HepG2 (cell line): ENCODE results near the gene ANKRD40. TPM values are rescaled to one million over a fixed set of nuclear protein-coding genes. Genes with fewer than 3 reads are reported as not detected.

ENCODE experiments used
- AKNA ChIP-seq: sonication (generic); formaldehyde crosslinking; IDR thresholded peaks from 2 replicates; pipeline ENCODE4 v1.4.0; 2020; ENCODE audit warnings: missing genetic modification reagents, borderline replicate concordance
- ASH2L ChIP-seq: fragments of 300-600, 200-600 bp; sonication (generic); IDR thresholded peaks from 2 replicates; pipeline ENCODE4 v1.7.0; 2017; ENCODE audit warnings: low read depth, mild to moderate bottlenecking, moderate library complexity, mixed read lengths, low read length; ENCODE audit not compliant: insufficient read length
- FOXO1 ChIP-seq: sonication (generic); formaldehyde crosslinking; IDR thresholded peaks from 2 replicates; pipeline ENCODE4 v1.4.0; 2020; ENCODE audit warnings: missing genetic modification reagents
- HOXA5 ChIP-seq: sonication (generic); formaldehyde crosslinking; IDR thresholded peaks from 2 replicates; pipeline ENCODE4 v1.4.0; 2020; ENCODE audit warnings: missing genetic modification reagents
- HOXA7 ChIP-seq: sonication (generic); formaldehyde crosslinking; IDR thresholded peaks from 2 replicates; pipeline ENCODE4 v1.8.1; 2022; ENCODE audit warnings: mild to moderate bottlenecking, missing genetic modification reagents, moderate library complexity
- IRF2 ChIP-seq: IDR thresholded peaks from 2 replicates; pipeline ENCODE4 v1.6.1; 2018; ENCODE audit warnings: missing genetic modification reagents, missing compliant biosample characterization
- MEIS2 ChIP-seq: sonication (generic); formaldehyde crosslinking; IDR thresholded peaks from 2 replicates; pipeline ENCODE4 v1.9.0; 2021; ENCODE audit warnings: mild to moderate bottlenecking, missing genetic modification reagents
- PCBP2 ChIP-seq: fragments of 200-400 bp; formaldehyde crosslinking; optimal IDR thresholded peaks from 2 replicates; pipeline ENCODE3; 2018; ENCODE audit warnings: low read length, low read depth; ENCODE audit not compliant: poor library complexity, severe bottlenecking
- PRMT3 ChIP-seq: sonication (generic); formaldehyde crosslinking; IDR thresholded peaks from 2 replicates; pipeline ENCODE4 v1.8.1; 2022; ENCODE audit warnings: low read depth, mild to moderate bottlenecking, moderate library complexity, missing genetic modification reagents, borderline replicate concordance
- SP4 ChIP-seq: sonication (generic); formaldehyde crosslinking; IDR thresholded peaks from 2 replicates; pipeline ENCODE4 v1.8.1; 2023; ENCODE audit warnings: mild to moderate bottlenecking, missing genetic modification reagents
- ZBTB10 ChIP-seq: sonication (generic); formaldehyde crosslinking; IDR thresholded peaks from 2 replicates; pipeline ENCODE4 v1.4.0; 2020; ENCODE audit warnings: missing genetic modification reagents, borderline replicate concordance
- ZNF326 ChIP-seq: sonication (generic); formaldehyde crosslinking; IDR thresholded peaks from 2 replicates; pipeline ENCODE4 v1.4.0; 2020; ENCODE audit warnings: missing genetic modification reagents, borderline replicate concordance
- ZNF678 ChIP-seq: sonication (generic); formaldehyde crosslinking; IDR thresholded peaks from 2 replicates; pipeline ENCODE4 v1.4.0; 2020; ENCODE audit warnings: mild to moderate bottlenecking, missing genetic modification reagents
- ZSCAN29 ChIP-seq: sonication (generic); formaldehyde crosslinking; conservative IDR thresholded peaks from 2 replicates; pipeline ENCODE4 v1.4.0; 2020; ENCODE audit warnings: mild to moderate bottlenecking, missing genetic modification reagents
- polyA plus RNA-seq, 8 experiments: library from polyadenylated mRNA; depleted of rRNA in 3 of 8; stranded (reverse) in 7 of 8; unstranded in 1 of 8; fragments of >200 nt; fragmentation: Illumina TruSeq in 4 of 8; extraction: Trizol in 4 of 8; gene quantifications; 2 replicates each; pipeline versions ENCODE4 v1.2.1 to v1.2.3, GENCODE V29; 2011 to 2016; ENCODE audit warnings: low read depth in 4 of 8, missing spikeins in 1 of 8, mixed read lengths in 1 of 8; ENCODE audit not compliant: insufficient read depth in 1 of 8
- total RNA-seq, 5 experiments: library from RNA; depleted of rRNA; stranded (reverse); fragments of >200 nt; fragmentation: Illumina TruSeq; extraction: Trizol; gene quantifications; 2 replicates each; pipeline ENCODE4 v1.2.3, GENCODE V29; 2016; ENCODE audit warnings: low read depth in 1 of 5
- TF ChIP-seq, protein P1 (sequence below): sonication (generic); formaldehyde crosslinking; IDR thresholded peaks from 2 replicates; pipeline ENCODE4 v1.4.0; 2020; ENCODE audit warnings: missing genetic modification reagents
- TF ChIP-seq, protein P2 (sequence below): sonication (generic); formaldehyde crosslinking; IDR thresholded peaks from 2 replicates; pipeline ENCODE4 v1.9.0; 2021; ENCODE audit warnings: missing genetic modification reagents, borderline replicate concordance

ANKRD40 gene
- total and polyA plus RNA-seq, 2 of the 13 experiments (the other 11 are each of a cell fraction or from before 2014, with no cell fraction given), result 35.0 to 46.4 TPM

GRCh38 chr17:50681263-50682200, 26.2 kb downstream of the ANKRD40 start (continued):
- no peak for TF ChIP-seq AKNA (CRISPR knock-in tag)
- TF ChIP-seq HOXA5 (CRISPR knock-in tag), result no peak
- no peak for TF ChIP-seq PRMT3
- no peak for TF ChIP-seq ASH2L
- no peak for TF ChIP-seq MEIS2 (CRISPR knock-in tag)
- TF ChIP-seq IRF2 (CRISPR knock-in tag), result no peak; the same call in 1 of the 2 replicates
- no peak for TF ChIP-seq ZNF326 (CRISPR knock-in tag)
- no peak for TF ChIP-seq ZBTB10
- TF ChIP-seq ZNF678, result no peak
- 0 out of 2 replicates have a peak, but pooled peaks have one; percentile 17 for TF ChIP-seq FOXO1 (CRISPR knock-in tag)
- no peak for TF ChIP-seq HOXA7 (CRISPR knock-in tag)
- TF ChIP-seq, protein P1, sequence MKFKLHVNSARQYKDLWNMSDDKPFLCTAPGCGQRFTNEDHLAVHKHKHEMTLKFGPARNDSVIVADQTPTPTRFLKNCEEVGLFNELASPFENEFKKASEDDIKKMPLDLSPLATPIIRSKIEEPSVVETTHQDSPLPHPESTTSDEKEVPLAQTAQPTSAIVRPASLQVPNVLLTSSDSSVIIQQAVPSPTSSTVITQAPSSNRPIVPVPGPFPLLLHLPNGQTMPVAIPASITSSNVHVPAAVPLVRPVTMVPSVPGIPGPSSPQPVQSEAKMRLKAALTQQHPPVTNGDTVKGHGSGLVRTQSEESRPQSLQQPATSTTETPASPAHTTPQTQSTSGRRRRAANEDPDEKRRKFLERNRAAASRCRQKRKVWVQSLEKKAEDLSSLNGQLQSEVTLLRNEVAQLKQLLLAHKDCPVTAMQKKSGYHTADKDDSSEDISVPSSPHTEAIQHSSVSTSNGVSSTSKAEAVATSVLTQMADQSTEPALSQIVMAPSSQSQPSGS (CRISPR knock-in tag), result no peak
- TF ChIP-seq, protein P2, sequence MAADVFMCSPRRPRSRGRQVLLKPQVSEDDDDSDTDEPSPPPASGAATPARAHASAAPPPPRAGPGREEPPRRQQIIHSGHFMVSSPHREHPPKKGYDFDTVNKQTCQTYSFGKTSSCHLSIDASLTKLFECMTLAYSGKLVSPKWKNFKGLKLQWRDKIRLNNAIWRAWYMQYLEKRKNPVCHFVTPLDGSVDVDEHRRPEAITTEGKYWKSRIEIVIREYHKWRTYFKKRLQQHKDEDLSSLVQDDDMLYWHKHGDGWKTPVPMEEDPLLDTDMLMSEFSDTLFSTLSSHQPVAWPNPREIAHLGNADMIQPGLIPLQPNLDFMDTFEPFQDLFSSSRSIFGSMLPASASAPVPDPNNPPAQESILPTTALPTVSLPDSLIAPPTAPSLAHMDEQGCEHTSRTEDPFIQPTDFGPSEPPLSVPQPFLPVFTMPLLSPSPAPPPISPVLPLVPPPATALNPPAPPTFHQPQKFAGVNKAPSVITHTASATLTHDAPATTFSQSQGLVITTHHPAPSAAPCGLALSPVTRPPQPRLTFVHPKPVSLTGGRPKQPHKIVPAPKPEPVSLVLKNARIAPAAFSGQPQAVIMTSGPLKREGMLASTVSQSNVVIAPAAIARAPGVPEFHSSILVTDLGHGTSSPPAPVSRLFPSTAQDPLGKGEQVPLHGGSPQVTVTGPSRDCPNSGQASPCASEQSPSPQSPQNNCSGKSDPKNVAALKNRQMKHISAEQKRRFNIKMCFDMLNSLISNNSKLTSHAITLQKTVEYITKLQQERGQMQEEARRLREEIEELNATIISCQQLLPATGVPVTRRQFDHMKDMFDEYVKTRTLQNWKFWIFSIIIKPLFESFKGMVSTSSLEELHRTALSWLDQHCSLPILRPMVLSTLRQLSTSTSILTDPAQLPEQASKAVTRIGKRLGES, result no peak
- no peak for TF ChIP-seq ZSCAN29 (CRISPR knock-in tag)
- no peak for TF ChIP-seq SP4 (CRISPR knock-in tag)
- TF ChIP-seq PCBP2, result peak; percentile 22
